Measurements from ENCODE around the gene GUCY2D. TPM values are rescaled to one million over a fixed set of nuclear protein-coding genes. Genes with fewer than 3 reads are reported as not detected.

The GUCY2D gene
- total RNA-seq, 1 experiment from 2014 or later = not detected

GRCh38 chr17:8025176-8025911 is 22.9 kb downstream of the GUCY2D start:
- no peak overlapping the region for H3K4me3 ChIP-seq (ENCODE audit: low read depth, low read length, poor library complexity, severe bottlenecking)
- no peaks in the 10 kb centered on the region for H3K27me3 ChIP-seq (replicated peaks; ENCODE audit: insufficient read depth, low read depth, low read length, poor library complexity)
- H3K9me3 ChIP-seq (ENCODE audit: low read depth, low read length, poor library complexity, severe bottlenecking) = no peaks in the 10 kb centered on the region
- no peak for DNase-seq (ENCODE audit: low spot score)
- no peaks in the 10 kb centered on the region for H3K4me1 ChIP-seq (ENCODE audit: insufficient read depth, low read length, poor library complexity, severe bottlenecking)
- no peak for TF ChIP-seq EZH2 (IDR thresholded peaks at IDR 0.05; ENCODE audit: borderline replicate concordance, low read depth, low read length, poor library complexity, severe bottlenecking)
- no peak for TF ChIP-seq CTCF (conservative IDR thresholded peaks at IDR 0.05; ENCODE audit: low read depth, low read length)
- H3K27ac ChIP-seq (ENCODE audit: low read depth, low read length, poor library complexity, severe bottlenecking) = no peak overlapping the region
- no peaks in the 10 kb centered on the region for H3K36me3 ChIP-seq (ENCODE audit: insufficient read depth, low read length, poor library complexity, severe bottlenecking)
- ChIA-PET POLR2A (ENCODE audit: low non-redundant PET) (no interaction called here), CTCF (no interaction called here)
- intact Hi-C loops (cut with micrococcal nuclease; ENCODE audit: unreplicated experiment) = no loop called here
- no TSS peak for BruUV-seq (replicated peaks)

GRCh38 chr17:8029121-8029520 is 26.7 kb downstream of the GUCY2D start:
- no TSS peak for BruUV-seq (replicated peaks)
- no peaks in the 10 kb centered on the region for H3K9me3 ChIP-seq (ENCODE audit: low read depth, low read length, poor library complexity, severe bottlenecking)
- H3K4me3 ChIP-seq (ENCODE audit: low read depth, low read length, poor library complexity, severe bottlenecking) = no peak overlapping the region
- CTCF ChIA-PET = no interaction called here
- H3K4me1 ChIP-seq (ENCODE audit: insufficient read depth, low read length, poor library complexity, severe bottlenecking) = no peaks in the 10 kb centered on the region
- H3K27me3 ChIP-seq (replicated peaks; ENCODE audit: insufficient read depth, low read depth, low read length, poor library complexity) = no peaks in the 10 kb centered on the region
- no peaks in the 10 kb centered on the region for H3K36me3 ChIP-seq (ENCODE audit: insufficient read depth, low read length, poor library complexity, severe bottlenecking)
- no peak for DNase-seq (ENCODE audit: low spot score)
- TF ChIP-seq CTCF (conservative IDR thresholded peaks at IDR 0.05; ENCODE audit: low read depth, low read length) = no peak
- TF ChIP-seq EZH2 (IDR thresholded peaks at IDR 0.05; ENCODE audit: borderline replicate concordance, low read depth, low read length, poor library complexity, severe bottlenecking) = no peak
- no peak overlapping the region for H3K27ac ChIP-seq (ENCODE audit: low read depth, low read length, poor library complexity, severe bottlenecking)
- intact Hi-C loops (cut with micrococcal nuclease; ENCODE audit: unreplicated experiment) = no loop called here
- POLR2A ChIA-PET (ENCODE audit: low non-redundant PET) = no interaction called here

- POLR2A ChIA-PET (ENCODE audit: low non-redundant PET) = interaction anchor here (0.6 kb wide), 1 partner anchor 294 kb away, joined by 5 read pairs; no protein-coding TSS in a partner anchor
- H3K27ac ChIP-seq (ENCODE audit: low read depth, low read length, poor library complexity, severe bottlenecking) = no peak overlapping the region
- BruUV-seq (replicated peaks) = no TSS peak
Measured at GRCh38 chr17:8031261-8031661, 28.8 kb downstream of the GUCY2D start.

More at GRCh38 chr17:8031261-8031661, 28.8 kb downstream of the GUCY2D start:
- H3K27me3 ChIP-seq (replicated peaks; ENCODE audit: insufficient read depth, low read depth, low read length, poor library complexity) = no peaks in the 10 kb centered on the region
- TF ChIP-seq EZH2 (IDR thresholded peaks at IDR 0.05; ENCODE audit: borderline replicate concordance, low read depth, low read length, poor library complexity, severe bottlenecking) = no peak
- TF ChIP-seq CTCF (conservative IDR thresholded peaks at IDR 0.05; ENCODE audit: low read depth, low read length) = no peak
- no peaks in the 10 kb centered on the region for H3K9me3 ChIP-seq (ENCODE audit: low read depth, low read length, poor library complexity, severe bottlenecking)
- no peaks in the 10 kb centered on the region for H3K36me3 ChIP-seq (ENCODE audit: insufficient read depth, low read length, poor library complexity, severe bottlenecking)
- no peaks in the 10 kb centered on the region for H3K4me1 ChIP-seq (ENCODE audit: insufficient read depth, low read length, poor library complexity, severe bottlenecking)
- intact Hi-C loops (cut with micrococcal nuclease; ENCODE audit: unreplicated experiment) = no loop called here
- CTCF ChIA-PET = no interaction called here
- no peak overlapping the region for H3K4me3 ChIP-seq (ENCODE audit: low read depth, low read length, poor library complexity, severe bottlenecking)
- no peak for DNase-seq (ENCODE audit: low spot score)

All from A673 (cell line).